MM.1S (cell line): ENCODE data around the gene TMEM204.

Experiments used
- CTCF ChIP-seq: fragments of 300-600 bp; sonication (generic); IDR thresholded peaks from 2 replicates; pipeline ENCODE4 v1.5.1; 2016; ENCODE audit warnings: antibody characterized with exemption, low read length, mixed read lengths
- EZH2phosphoT487 ChIP-seq: fragments of 300-600 bp; sonication (generic); IDR thresholded peaks from 2 replicates; pipeline ENCODE4 v1.6.1; 2018; ENCODE audit warnings: antibody characterized with exemption, low read length

DNA sequence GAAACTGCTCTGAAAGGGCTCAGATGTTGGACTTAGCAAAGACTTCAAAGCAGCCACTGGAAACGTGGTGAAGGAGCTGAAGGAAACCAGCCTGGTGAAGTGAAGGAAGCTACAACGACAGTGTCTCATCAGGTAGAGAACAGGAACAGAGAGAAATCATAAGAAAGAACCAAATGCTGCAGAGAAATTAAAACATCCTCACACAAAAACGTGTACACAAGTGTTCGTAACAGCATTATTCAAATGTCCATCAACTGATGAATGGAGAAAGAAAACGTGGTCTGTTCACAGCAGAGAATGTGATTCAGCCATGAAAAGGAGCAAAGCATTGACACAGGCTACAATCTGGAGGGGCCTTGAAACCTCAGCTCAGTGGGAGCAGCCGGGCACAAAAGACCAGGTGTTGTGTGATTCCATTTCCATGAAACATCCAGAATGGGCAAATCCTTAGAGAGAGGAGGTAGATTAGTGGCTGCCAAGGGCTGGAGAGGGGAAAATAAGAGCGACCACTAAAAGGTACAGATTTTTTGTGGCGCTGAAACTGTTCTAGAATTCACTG, 51.5 kb downstream of the TMEM204 start:
- TF ChIP-seq CTCF (no peak), EZH2phosphoT487 (no peak)
